Glomerular visceral epithelial cell (primary cell): ENCODE measurements around the gene ZNF569.
"Not testable (repeated sequence)": the region's sequence is repeated elsewhere in the genome, so short reads cannot be mapped to it uniquely, and the experiment has no call there.

Experiments
- DNase-seq: peaks from one replicate; pipeline ENCODE4 v3.0.0-alpha.2; 2016; ENCODE audit errors: extremely low spot score

ZNF569 gene

GRCh38 chr19:37466798-37467607 lies at the start of gene ZNF569:
TSS of gene ZNF569 (minus strand) at chr19:37467444. CDS start at chr19:37444921, 22,523 bp downstream.
- DNase-seq: peak; percentile 61

DNA sequence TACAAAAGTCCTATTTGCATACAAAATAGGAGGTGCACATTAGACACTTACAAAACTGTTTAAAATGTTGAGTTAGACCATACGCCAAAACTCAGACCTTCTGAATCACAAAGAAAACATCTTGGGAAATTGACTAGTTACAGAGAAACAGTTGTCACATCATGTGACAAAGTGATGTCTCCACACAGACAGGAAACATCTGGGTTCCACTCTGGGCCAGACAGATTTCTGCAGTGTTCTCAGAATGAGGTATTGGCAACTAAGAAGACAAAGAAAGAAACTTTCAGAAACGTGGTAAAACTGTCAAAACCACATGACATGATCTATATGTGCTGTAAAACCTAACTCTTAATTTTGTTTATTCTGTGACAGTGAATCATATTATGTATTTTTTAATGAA lies 46.2 kb upstream of the ZNF569 start:
- no peak for DNase-seq

DNA sequence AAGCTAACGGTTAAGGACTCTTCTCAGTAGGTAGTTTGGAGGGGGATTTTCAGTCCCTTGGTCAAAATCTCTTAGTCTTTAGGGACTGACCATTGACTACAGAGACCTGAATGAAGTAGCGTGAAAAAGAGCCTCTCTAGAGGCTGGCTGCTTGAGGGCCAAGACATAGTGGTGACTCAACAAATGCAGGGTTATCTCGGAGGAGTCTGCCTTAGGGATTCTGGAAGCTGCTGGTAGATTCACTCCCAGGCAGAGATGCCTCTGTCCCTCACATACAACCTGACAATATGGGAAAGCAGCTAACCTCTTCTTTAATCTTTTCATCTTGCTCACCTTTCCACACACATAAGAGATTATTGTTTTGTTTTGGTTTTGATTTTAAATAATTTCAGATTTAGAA lies 44.6 kb upstream of the ZNF569 start:
- no peak for DNase-seq

DNA sequence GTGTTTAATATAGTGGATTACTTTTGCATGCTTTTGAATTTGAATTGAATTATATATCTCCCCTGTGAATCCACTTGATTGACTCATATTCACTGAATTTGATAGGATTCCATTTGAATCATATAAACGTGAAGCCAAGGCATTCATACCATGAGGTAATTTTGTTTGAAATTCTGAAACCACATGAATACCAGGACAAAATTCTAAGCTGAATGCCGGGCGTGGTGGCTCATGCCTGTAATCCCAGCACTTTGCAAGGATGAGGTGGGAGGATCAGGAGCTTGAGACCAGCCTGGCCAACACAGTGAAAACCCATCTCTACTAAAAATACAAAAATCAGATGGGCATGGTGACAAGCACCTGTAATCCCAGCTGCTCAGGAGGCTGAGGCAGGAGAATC lies 43.9 kb upstream of the ZNF569 start:
- DNase-seq: no peak

DNA sequence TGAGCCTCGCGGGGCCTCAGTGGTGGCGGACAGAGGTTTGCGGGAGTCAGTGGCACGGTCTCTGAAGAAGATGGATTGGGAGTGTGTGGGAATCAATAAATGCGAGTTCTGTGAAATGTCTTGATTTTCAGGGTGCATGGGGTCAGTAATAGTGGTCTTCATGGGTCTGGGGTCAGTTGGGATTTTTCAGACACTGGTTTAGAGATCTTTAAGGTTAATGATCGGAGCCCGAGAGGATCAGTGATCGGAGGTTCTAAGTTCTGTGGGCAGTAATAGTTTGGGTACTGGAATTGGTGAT lies 39.9 kb upstream of the ZNF569 start:
- DNase-seq: no peak

GRCh38 chr19:37506387-37507166 lies 39.3 kb upstream of the ZNF569 start, which contains the start of gene ZNF793:
TSS of gene ZNF793 (plus strand) at chr19:37506939. CDS start at chr19:37523440, 16,501 bp downstream.
- DNase-seq: no peak

DNA sequence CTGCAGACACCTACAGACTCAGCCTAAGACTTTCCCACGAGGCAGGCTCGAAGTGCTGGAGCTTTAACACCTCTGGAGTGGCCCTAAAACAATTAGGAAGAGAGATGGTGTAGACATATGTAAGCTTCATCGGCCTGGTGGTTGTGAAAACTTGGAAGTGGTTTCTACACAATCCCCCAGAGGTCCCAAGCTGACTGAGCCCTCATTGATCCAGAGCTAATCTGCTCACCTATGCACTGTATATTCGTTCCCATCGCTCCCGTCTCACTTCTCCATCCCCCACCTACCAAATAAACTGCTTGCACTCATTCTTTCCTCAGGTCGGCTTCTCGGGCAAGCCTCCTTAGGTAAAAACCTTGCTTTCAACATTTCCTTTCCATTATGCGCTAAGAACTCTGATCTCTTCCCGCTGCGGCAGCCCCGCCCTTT lies 38.7 kb upstream of the ZNF569 start:
- DNase-seq: no peak

- DNase-seq: no peak
Observed at GRCh38 chr19:37492213-37492612, 25.0 kb upstream of the ZNF569 start.

GRCh38 chr19:37484406-37485168 lies 17.3 kb upstream of the ZNF569 start:
- DNase-seq: no peak

DNA sequence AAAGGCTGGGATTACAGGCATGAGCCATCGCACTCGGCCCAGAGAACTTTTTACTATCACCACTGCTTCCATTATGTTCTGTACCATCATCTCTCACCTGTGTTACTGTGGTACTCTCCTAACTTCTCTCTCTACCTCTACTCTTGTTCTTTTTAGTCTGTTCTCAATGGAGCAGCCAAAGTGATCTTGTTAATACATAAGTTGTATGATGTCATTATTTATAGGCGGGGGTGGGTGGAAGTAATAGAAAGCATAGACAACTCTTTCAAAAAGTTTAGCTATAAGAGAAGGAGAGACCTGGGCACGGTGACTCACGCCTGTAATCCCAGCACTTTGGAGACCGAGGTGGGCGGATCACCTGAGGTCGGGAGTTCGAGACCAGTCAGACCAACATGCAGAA lies 4.9 kb upstream of the ZNF569 start:
- no peak for DNase-seq

- no peak for DNase-seq
Observed at GRCh38 chr19:37470216-37470615, 3.0 kb upstream of the ZNF569 start.

DNA sequence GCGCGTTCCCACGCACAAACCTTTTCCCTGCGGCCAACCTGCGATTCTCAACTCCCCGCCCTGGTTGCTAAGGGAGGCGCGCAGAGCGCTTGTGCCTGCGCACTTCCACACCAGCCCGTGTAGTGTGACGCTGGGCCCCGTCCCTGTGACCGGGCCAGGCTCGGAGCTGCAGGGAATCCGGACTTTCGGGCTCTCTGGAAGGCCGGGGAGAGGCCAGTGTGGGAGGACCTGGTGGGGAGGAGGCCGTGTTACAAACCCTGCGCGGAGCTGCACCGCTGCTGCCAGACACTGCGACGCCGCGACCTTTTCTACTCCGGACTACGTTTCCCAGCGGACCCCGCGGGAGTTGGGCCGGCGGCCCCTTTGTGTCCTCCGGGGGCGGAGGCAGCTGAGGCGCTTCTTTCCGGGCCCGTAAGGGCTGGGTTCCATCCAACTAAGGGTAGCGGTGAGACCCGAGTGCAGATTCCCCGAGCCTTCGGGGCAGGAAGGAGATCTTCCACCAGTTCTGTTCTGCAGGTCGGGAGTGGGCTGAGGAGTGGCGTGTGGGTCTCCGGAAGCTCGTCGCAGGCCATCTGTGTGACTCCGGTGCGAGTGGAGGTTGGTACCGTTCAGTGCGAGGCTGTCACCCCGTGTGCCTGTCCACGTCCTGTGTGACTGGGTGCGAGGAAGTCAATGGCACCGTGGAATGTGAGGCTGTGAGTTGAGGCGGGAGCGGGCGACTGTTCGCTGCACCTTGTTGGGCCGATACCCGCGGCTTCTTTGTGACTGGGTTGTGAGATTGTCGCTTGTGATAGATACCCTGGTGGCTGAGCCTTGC lies 1.9 kb upstream of the ZNF569 start, which contains the start of gene ZNF570:
ZNF570 (plus strand) TSS at position 396 of the 817 bp plus-strand sequence. CDS start 999 bp downstream, outside the sequence.
- peak; percentile 6 for DNase-seq

DNA sequence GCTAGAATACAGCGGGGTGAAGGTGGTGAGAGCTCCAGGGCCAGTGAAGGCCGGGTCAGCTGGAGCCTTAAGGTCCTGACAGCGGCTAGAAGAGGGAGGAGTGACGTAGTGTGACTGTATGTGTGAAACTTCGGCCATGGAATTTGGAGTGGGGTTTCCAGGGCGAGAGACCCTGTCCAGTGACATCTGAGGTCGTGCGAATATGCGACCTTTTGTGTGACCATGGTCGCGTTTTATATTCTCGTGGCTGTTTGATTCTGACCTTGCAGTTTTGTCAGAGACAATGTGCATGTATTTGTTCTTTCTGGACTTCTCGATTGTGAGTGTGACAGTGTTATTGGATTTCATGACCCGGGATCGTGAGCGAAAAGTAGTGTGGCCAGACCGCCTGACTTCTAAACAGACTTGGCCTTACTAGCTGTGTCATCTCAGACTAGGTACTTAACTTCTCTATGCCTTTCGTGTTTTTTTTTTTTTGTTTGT lies 405 bp upstream of the ZNF569 start:
- DNase-seq: no peak

- DNase-seq: no peak
Observed at GRCh38 chr19:37466277-37466797, 907 bp downstream of the ZNF569 start.

- DNase-seq: no peak
Observed at GRCh38 chr19:37452500-37453245, 14.6 kb downstream of the ZNF569 start.

DNA sequence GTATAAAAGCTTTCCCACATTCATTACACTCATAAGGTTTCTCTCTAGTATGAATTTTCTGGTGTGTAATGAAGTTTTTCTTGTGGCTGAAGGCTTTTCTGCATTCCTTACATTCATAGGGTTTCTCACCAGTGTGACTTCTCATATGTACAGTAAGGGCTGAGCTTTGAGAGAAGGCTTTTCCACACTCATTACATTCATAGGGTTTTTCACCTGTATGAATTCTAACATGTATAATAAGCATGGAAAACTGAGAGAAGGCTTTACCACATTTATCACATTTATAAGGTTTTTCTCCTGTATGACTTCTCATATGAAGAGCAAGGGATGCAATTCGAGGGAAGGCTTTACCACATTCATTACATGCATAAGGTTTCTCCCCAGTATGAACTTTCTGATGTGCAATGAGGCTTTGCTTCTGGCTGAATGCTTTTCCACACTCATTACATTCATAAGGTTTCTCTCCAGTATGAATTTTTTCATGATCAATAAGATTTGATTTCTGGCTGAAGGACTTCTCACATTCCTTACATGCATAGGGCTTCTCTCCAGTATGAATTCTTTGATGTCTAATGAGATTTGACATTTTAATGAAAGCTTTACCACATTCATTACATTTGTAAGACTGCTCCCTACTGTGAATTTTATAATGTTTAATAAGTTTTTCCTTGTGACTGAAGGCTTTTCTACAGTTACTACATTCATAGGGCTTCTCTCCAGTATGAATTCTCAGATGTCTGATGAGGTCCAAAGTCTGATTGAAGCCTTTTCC lies 53.7 kb downstream of the ZNF569 start:
- DNase-seq: no peak

DNA sequence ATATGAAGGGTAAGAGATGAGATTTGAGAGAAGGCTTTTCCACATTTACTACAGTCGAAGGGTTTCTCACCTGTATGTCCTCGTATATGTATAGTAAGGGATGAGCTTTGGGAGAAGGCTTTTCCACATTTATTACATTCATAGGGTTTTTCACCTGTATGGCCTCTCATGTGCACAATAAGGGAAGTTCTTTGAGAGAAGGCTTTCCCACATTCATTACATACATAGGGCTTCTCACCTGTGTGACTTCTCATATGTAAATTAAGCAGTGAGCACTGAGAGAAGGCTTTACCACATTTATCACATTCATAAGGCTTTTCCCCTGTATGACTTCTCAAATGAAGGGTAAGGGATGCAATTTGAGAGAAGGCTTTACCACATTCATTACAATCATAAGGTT lies 54.5 kb downstream of the ZNF569 start:
- no peak for DNase-seq

DNA sequence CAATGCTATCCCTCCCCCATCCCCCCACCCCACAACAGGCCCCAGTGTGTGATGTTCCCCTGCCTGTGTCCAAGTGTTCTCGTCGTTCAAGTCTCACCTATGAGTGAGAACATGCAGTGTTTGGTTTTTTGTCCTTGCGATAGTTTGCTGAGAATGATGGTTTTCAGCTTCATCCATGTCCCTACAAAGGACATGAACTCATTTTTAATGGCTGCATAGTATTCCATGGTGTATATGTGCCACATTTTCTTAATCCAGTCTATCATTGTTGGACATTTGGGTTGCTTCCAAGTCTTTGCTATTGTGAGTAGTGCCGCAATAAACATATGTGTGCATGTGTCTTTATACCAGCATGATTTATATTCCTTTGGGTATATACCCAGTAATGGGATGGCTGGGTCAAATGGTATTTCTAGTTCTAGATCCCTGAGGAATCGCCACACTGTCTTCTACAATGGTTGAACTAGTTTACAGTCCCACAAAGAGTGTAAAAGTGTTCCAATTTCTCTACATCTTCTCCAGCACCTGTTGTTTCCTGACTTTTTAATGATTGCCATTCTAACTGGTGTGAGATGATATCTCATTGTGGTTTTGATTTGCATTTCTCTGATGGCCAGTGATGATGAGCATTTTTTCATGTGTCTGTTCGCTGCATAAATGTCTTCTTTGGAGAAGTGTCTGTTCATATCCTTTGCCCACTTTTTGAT lies 61.0 kb downstream of the ZNF569 start:
- DNase-seq: not testable (repeated sequence)

GRCh38 chr19:37403403-37403802 lies 63.8 kb downstream of the ZNF569 start:
- no peak for DNase-seq
